ENCODE measurements around the gene MED17. TPM values are rescaled to one million over a fixed set of nuclear protein-coding genes. Genes with fewer than 3 reads are reported as not detected.

Gene MED17
- total RNA-seq, 1 donor from 2014 or later: 12.6 TPM

DNA sequence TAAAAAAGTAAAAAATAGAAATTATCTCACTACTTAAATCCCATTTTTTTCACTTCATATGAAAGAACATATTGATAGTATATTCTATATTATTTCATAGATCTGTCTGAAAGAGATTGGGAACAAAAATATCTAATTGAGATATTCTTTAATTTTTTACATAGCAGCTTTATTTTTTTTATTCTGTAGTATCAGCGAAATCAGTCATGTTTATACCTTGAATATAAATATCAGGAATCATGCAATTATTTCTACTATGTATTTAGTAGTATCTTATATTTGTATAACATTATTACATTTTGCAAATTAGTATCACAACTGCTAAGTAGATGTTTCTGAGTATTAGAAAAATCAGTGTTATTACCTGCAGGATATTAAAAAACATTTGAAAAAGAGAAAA is 22.2 kb upstream of the MED17 start:
- H3K27ac ChIP-seq: no peak overlapping the region
- no peaks in the 10 kb centered on the region for H3K9me3 ChIP-seq
- no peaks in the 10 kb centered on the region for H3K27me3 ChIP-seq
- H3K4me1 ChIP-seq: no peaks in the 10 kb centered on the region
- H3K4me3 ChIP-seq: no peak overlapping the region
- peaks cover 49 to 67% of the 10 kb centered on the region in 2 donors for H3K36me3 ChIP-seq
- no peak for DNase-seq (ENCODE audit: low spot score in 2 of 2)
- TF ChIP-seq, protein P1, sequence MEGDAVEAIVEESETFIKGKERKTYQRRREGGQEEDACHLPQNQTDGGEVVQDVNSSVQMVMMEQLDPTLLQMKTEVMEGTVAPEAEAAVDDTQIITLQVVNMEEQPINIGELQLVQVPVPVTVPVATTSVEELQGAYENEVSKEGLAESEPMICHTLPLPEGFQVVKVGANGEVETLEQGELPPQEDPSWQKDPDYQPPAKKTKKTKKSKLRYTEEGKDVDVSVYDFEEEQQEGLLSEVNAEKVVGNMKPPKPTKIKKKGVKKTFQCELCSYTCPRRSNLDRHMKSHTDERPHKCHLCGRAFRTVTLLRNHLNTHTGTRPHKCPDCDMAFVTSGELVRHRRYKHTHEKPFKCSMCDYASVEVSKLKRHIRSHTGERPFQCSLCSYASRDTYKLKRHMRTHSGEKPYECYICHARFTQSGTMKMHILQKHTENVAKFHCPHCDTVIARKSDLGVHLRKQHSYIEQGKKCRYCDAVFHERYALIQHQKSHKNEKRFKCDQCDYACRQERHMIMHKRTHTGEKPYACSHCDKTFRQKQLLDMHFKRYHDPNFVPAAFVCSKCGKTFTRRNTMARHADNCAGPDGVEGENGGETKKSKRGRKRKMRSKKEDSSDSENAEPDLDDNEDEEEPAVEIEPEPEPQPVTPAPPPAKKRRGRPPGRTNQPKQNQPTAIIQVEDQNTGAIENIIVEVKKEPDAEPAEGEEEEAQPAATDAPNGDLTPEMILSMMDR (IDR thresholded peaks at IDR 0.05): no peak
- intact Hi-C loops (cut with DNase I): no loop called here

DNA sequence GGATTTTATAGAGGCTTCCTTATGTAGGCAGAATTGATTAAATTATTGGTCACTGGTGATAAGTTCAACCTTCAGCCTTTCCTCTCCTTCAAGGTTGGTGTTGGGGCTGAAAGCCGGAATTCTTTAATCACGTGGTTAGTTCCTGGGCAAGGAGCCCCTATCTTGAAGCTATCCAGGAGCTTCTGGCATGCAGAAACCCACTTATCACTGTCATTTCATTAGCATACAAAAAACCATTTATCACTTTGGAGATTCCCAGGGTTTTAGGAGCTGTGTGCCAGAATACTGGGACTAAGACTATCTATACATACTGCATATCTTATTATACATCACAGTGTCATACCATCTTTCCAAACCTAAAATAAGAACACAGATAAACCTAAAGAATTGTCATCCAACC is 18.5 kb upstream of the MED17 start:
- no peaks in the 10 kb centered on the region for H3K9me3 ChIP-seq
- TF ChIP-seq, protein P1 (IDR thresholded peaks at IDR 0.05): no peak
- H3K4me1 ChIP-seq: no peaks in the 10 kb centered on the region
- no peak overlapping the region for H3K27ac ChIP-seq
- H3K36me3 ChIP-seq: peaks cover 19 to 31% of the 10 kb centered on the region in 2 donors
- H3K4me3 ChIP-seq: no peak overlapping the region
- no peak for DNase-seq (ENCODE audit: low spot score in 2 of 2)
- intact Hi-C loops (cut with DNase I): no loop called here
- no peaks in the 10 kb centered on the region for H3K27me3 ChIP-seq

DNA sequence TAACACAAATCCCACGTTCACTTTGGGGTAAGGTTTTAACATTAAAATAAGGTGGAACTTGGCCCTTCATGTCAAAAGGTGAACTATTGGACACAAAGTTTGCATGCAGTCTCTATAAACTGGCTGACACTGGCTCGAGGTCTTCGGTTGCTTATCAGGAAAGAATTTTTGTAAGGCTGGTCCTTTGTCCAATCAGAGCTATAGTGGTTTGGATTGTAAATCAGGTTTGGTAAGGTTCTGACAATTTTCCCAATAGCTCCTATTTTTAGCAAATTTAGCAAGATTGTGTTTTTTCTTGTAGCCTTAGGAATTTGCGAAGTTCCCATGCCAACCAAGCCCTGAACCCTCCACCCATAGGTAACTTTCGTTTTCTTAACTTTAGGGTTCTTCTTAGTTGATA is 17.6 kb upstream of the MED17 start:
- no peaks in the 10 kb centered on the region for H3K4me1 ChIP-seq
- no peaks in the 10 kb centered on the region for H3K9me3 ChIP-seq
- H3K27ac ChIP-seq: no peak overlapping the region
- TF ChIP-seq, protein P1 (IDR thresholded peaks at IDR 0.05): no peak
- H3K27me3 ChIP-seq: no peaks in the 10 kb centered on the region
- H3K36me3 ChIP-seq: peaks cover 10 to 23% of the 10 kb centered on the region in 2 donors
- no peak overlapping the region for H3K4me3 ChIP-seq
- no peak for DNase-seq (ENCODE audit: low spot score in 2 of 2)
- intact Hi-C loops (cut with DNase I): no loop called here

DNA sequence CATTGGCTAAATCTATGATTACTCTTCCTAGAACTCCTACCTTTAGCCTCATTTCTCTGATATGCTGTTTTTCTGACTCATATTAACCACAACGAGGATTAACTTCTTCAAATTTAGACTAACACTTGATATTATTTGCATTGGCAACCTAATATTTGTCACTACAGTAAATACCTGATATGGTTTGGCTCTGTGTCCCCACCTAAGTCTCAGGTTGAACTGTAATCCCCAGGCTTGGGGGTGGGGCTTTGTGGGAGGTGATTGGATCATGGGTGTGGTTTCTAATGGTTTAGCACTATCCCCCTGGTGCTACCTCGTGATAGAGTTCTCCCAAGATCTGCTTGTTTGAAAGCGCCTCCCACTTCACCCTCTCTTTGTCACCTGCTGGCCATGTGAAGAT is 17.1 kb upstream of the MED17 start:
- H3K4me3 ChIP-seq: no peak overlapping the region
- intact Hi-C loops (cut with DNase I): no loop called here
- H3K27ac ChIP-seq: no peak overlapping the region
- H3K4me1 ChIP-seq: no peaks in the 10 kb centered on the region
- peaks cover 8 to 20% of the 10 kb centered on the region in 2 donors for H3K36me3 ChIP-seq
- H3K9me3 ChIP-seq: no peaks in the 10 kb centered on the region
- TF ChIP-seq, protein P1 (IDR thresholded peaks at IDR 0.05): no peak
- DNase-seq (ENCODE audit: low spot score in 2 of 2): no peak
- H3K27me3 ChIP-seq: no peaks in the 10 kb centered on the region

DNA sequence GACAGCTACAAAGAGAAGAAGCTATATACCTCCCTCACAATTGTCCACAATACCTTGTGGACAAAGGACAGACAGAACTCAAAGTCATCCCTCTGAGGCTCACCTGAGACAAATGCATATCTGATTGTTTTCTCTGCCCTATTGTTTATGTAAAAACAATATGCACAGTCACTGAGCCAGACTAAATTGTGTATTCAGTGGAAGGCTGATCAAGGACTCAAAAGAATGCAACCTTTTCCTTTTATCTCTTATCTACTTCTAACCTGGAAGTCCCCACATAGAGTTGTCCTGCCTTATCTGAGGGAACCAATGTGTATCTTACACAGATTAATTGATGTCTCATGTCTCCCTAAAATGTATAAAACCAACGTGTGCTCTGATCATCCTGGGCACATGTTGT is 13.9 kb upstream of the MED17 start:
- H3K4me1 ChIP-seq: no peaks in the 10 kb centered on the region

More for the DNA sequence above, 13.9 kb upstream of the MED17 start:
- TF ChIP-seq, protein P1 (IDR thresholded peaks at IDR 0.05): no peak
- H3K36me3 ChIP-seq: no peaks in the 10 kb centered on the region
- no peak for DNase-seq (ENCODE audit: low spot score in 2 of 2)
- no peaks in the 10 kb centered on the region for H3K27me3 ChIP-seq
- intact Hi-C loops (cut with DNase I): no loop called here
- H3K27ac ChIP-seq: no peak overlapping the region
- no peak overlapping the region for H3K4me3 ChIP-seq
- H3K9me3 ChIP-seq: no peaks in the 10 kb centered on the region

Measured in ascending aorta (tissue), 2 donors.